Immature natural killer cell (primary cell): Measurements from ENCODE around the gene KLK3. TPM values are rescaled to one million over a fixed set of nuclear protein-coding genes. Genes with fewer than 3 reads are reported as not detected.
A peak's percentile ranks its signal among the peaks of the same experiment; 100 is the strongest.

Source experiments
- DNase-seq, 3 donors: peaks; one replicate each; pipeline ENCODE4 v3.0.0; 2022; ENCODE audit warnings: mixed read lengths in 1 of 3
- H3K27ac Mint-ChIP-seq, 6 donors: one replicate each; pipeline ENCODE4 v1.8.0; 2020; ENCODE audit warnings: mixed read lengths in 6 of 6, mild to moderate bottlenecking in 5 of 6, inconsistent platforms in 4 of 6, moderate library complexity in 3 of 6
- H3K27me3 Mint-ChIP-seq, 3 donors: one replicate each; pipeline ENCODE4 v1.8.0; 2020 to 2021; ENCODE audit warnings: low read depth in 3 of 3, mild to moderate bottlenecking in 3 of 3, mixed read lengths in 3 of 3, moderate library complexity in 3 of 3, inconsistent platforms in 1 of 3
- H3K36me3 Mint-ChIP-seq, 3 donors: one replicate each; pipeline ENCODE4 v1.8.0; 2020; ENCODE audit warnings: mixed read lengths in 3 of 3, inconsistent platforms in 2 of 3, mild to moderate bottlenecking in 2 of 3
- H3K4me1 Mint-ChIP-seq, 2 donors: one replicate each; pipeline ENCODE4 v1.8.0; 2020; ENCODE audit warnings: inconsistent platforms in 2 of 2, mild to moderate bottlenecking in 2 of 2, mixed read lengths in 2 of 2, moderate library complexity in 1 of 2
- H3K4me3 Mint-ChIP-seq, 5 donors: one replicate each; pipeline ENCODE4 v1.8.0; 2020; ENCODE audit warnings: mild to moderate bottlenecking in 5 of 5, mixed read lengths in 5 of 5, inconsistent platforms in 3 of 5, moderate library complexity in 3 of 5
- H3K9me3 Mint-ChIP-seq, 6 donors: one replicate each; pipeline ENCODE4 v1.8.0; 2020; ENCODE audit warnings: mild to moderate bottlenecking in 6 of 6, mixed read lengths in 6 of 6, inconsistent platforms in 4 of 6, moderate library complexity in 3 of 6
- polyA plus RNA-seq, 3 donors: library from polyadenylated mRNA; unstranded; fragments of 300-500 nt; fragmentation: Illumina TruSeq; gene quantifications; one replicate each; pipeline ENCODE4 v1.2.3, GENCODE V29; 2021

Gene KLK3
- polyA plus RNA-seq, 3 donors from 2014 or later, result not detected

DNA sequence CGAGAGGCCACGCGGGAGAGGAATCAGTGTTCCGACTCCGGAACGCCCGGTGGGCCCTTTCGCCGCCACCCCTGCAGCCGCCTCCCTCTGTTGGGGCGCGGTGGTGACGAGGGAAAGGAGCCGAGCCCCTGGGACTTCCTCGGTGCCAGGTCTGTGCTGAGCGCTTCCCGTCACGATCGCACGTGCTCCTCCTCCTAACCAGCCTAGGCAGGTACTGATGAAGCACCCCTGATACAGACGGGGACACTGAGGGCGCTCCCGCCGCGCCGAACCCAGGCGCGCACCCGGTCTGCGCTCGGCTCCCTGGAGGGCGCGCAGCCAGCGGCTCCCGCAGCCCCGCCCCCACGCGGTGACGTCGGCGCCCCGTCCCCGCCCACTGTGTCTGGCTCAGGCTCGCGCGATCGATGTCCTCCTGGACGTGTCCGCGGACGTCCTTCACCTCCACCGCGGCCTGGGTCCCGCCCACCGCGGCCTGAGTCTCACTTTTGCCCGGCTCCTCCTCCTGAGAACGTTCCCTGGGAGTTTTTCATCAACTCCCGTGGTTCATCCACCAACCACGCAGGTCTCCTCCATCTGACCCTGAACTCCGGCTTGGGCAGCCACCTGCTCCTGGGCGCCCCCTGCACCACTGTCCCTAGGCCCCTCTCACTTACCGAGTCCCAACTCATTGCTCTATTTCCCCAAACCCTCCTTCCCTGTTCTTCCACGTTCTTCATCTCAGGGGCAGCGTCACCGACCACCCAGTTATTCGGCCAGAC lies 18.8 kb upstream of the KLK3 start:
- Mint-ChIP-seq H3K27ac (peak overlapping the region in 3 of 6 donors; percentile 24 to 78 (median 66)), H3K4me1 (peaks cover 13% of the 10 kb centered on the region in 2 donors), H3K9me3 (no peaks in the 10 kb centered on the region), H3K27me3 (peaks cover 4 to 14% (median 10%) of the 10 kb centered on the region in 3 donors), H3K4me3 (peak overlapping the region; percentile 86 to 94 (median 89)), H3K36me3 (no peaks in the 10 kb centered on the region)
- peak; percentile 67 to 68 (median 67) for DNase-seq

- Mint-ChIP-seq H3K36me3 (no peaks in the 10 kb centered on the region), H3K9me3 (peaks cover 0 to 2% (median 0%) of the 10 kb centered on the region in 6 donors), H3K4me1 (peaks cover 13% of the 10 kb centered on the region in 2 donors), H3K27me3 (peaks cover 4 to 14% (median 10%) of the 10 kb centered on the region in 3 donors), H3K27ac (peak overlapping the region in 3 of 6 donors; percentile 24 to 78 (median 66)), H3K4me3 (peak overlapping the region; percentile 86 to 94 (median 89))
- DNase-seq, result no peak
Observed at GRCh38 chr19:50836543-50837195, 18.0 kb upstream of the KLK3 start.

DNA sequence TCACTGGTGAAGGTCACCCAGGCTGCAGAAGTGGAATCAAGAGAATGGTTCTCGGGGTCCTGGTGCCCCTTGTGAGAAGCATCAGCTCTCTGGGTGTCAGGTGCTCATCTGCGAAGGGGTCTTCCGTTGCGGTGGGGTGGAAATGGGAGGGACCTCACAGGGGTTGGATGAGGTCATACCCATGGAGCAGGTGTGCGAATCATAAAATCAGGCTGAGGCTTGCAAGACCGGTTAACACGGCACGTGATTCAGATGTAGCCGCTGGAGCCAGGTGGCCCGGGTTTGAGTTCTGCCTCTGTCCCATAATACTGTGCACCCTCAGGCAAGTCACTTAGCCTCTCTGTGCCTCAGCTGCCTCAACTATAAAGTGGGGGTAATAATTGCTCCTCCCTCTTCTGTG lies 17.4 kb upstream of the KLK3 start:
- Mint-ChIP-seq H3K4me3 (peak overlapping the region; percentile 1 to 94 (median 87)), H3K9me3 (peaks cover 0 to 2% (median 0%) of the 10 kb centered on the region in 6 donors), H3K27me3 (peaks cover 4 to 10% (median 10%) of the 10 kb centered on the region in 3 donors), H3K4me1 (peaks cover 13% of the 10 kb centered on the region in 2 donors), H3K36me3 (no peaks in the 10 kb centered on the region), H3K27ac (peak overlapping the region in 2 of 6 donors; percentile 18 to 31)
- no peak for DNase-seq

- Mint-ChIP-seq H3K36me3 (peaks cover 0 to under 1% (median 0%) of the 10 kb centered on the region in 3 donors), H3K4me3 (peak overlapping the region in 1 of 5 donors; percentile 38)
- DNase-seq, result no peak
Observed at GRCh38 chr19:50838239-50838638, 16.5 kb upstream of the KLK3 start.

GRCh38 chr19:50839712-50840655 lies 14.7 kb upstream of the KLK3 start:
- Mint-ChIP-seq H3K27me3 (peaks cover 4 to 12% (median 8%) of the 10 kb centered on the region in 3 donors), H3K27ac (no peak overlapping the region)

More at GRCh38 chr19:50838239-50838638, 16.5 kb upstream of the KLK3 start:
- peaks cover 0 to 4% (median under 1%) of the 10 kb centered on the region in 6 donors for H3K9me3 Mint-ChIP-seq
- peaks cover 13% of the 10 kb centered on the region in 2 donors for H3K4me1 Mint-ChIP-seq
- peak overlapping the region in 1 of 6 donors; percentile 70 for H3K27ac Mint-ChIP-seq
- H3K27me3 Mint-ChIP-seq, result peaks cover 3 to 12% (median 4%) of the 10 kb centered on the region in 3 donors

GRCh38 chr19:50842130-50842529 lies 12.6 kb upstream of the KLK3 start:
- DNase-seq, result no peak
- H3K4me1 Mint-ChIP-seq, result peaks cover 0 to 2% of the 10 kb centered on the region in 2 donors
- H3K4me3 Mint-ChIP-seq, result no peak overlapping the region
- H3K27me3 Mint-ChIP-seq, result peaks cover 3 to 6% (median 4%) of the 10 kb centered on the region in 3 donors
- H3K27ac Mint-ChIP-seq, result no peak overlapping the region
- H3K36me3 Mint-ChIP-seq, result peaks cover 0 to 7% (median 0%) of the 10 kb centered on the region in 3 donors
- peaks cover 0 to 10% (median 3%) of the 10 kb centered on the region in 6 donors for H3K9me3 Mint-ChIP-seq

More at GRCh38 chr19:50839712-50840655, 14.7 kb upstream of the KLK3 start:
- Mint-ChIP-seq H3K4me1 (peaks cover 12 to 13% of the 10 kb centered on the region in 2 donors), H3K9me3 (peaks cover 0 to 10% (median 3%) of the 10 kb centered on the region in 6 donors), H3K36me3 (peaks cover 0 to 7% (median 0%) of the 10 kb centered on the region in 3 donors), H3K4me3 (no peak overlapping the region)
- no peak for DNase-seq

DNA sequence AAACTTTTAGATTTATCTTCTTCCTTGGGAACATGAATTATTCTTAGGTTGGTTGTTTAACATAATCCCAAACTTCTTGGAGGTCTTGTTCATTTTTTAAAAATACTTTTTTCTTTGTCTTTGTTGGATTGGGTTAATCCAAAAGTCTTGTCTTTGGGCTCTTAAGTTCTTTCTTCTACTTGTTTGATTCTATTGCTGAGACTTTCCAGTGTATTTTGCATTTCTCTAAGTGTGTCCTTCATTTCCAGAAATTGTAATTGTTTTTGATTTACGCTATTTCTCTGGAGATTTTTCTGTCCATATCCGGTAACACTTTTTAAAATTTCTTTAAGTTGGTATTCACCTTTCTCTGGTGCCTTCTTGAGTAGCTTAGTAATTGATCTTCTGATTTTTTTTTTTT lies 11.5 kb upstream of the KLK3 start:
- H3K4me1 Mint-ChIP-seq, result no peaks in the 10 kb centered on the region
- peaks cover 0 to 7% (median 0%) of the 10 kb centered on the region in 3 donors for H3K36me3 Mint-ChIP-seq
- peaks cover 0 to 10% (median 3%) of the 10 kb centered on the region in 6 donors for H3K9me3 Mint-ChIP-seq
- H3K27ac Mint-ChIP-seq, result no peak overlapping the region
- no peak overlapping the region for H3K4me3 Mint-ChIP-seq
- H3K27me3 Mint-ChIP-seq, result peaks cover 2 to 6% (median 2%) of the 10 kb centered on the region in 3 donors
- no peak for DNase-seq

DNA sequence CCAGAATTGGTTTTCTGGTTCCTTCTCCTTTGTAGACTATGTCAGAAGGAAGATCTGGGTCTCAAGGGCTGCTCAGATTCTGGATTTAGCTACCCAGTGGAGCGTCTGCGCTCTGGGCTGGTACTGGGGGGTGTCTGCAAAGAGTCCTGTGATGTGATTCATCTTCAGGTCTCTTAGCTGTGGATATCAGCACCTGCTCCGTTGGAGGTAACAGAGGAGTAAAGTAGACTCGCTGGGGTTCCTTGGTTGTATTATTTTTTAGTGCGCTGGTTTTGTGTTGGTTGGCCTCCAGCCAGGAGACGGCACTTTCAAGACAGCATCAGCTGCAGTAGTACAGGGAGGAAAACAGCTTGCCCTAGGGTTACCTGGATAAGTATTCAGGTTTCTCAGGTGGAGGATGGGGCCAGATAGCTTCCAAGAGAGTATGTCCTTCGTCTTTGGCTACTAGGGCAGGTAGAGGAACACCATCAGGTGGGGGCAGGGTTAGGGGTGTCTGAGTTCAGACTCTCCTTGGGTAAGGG lies 11.0 kb upstream of the KLK3 start:
- peaks cover 0 to 7% (median 0%) of the 10 kb centered on the region in 3 donors for H3K36me3 Mint-ChIP-seq
- peaks cover 0 to 10% (median 3%) of the 10 kb centered on the region in 6 donors for H3K9me3 Mint-ChIP-seq
- DNase-seq, result no peak
- H3K27ac Mint-ChIP-seq, result no peak overlapping the region
- no peaks in the 10 kb centered on the region for H3K4me1 Mint-ChIP-seq
- peaks cover 1 to 6% (median 2%) of the 10 kb centered on the region in 3 donors for H3K27me3 Mint-ChIP-seq
- H3K4me3 Mint-ChIP-seq, result no peak overlapping the region

DNA sequence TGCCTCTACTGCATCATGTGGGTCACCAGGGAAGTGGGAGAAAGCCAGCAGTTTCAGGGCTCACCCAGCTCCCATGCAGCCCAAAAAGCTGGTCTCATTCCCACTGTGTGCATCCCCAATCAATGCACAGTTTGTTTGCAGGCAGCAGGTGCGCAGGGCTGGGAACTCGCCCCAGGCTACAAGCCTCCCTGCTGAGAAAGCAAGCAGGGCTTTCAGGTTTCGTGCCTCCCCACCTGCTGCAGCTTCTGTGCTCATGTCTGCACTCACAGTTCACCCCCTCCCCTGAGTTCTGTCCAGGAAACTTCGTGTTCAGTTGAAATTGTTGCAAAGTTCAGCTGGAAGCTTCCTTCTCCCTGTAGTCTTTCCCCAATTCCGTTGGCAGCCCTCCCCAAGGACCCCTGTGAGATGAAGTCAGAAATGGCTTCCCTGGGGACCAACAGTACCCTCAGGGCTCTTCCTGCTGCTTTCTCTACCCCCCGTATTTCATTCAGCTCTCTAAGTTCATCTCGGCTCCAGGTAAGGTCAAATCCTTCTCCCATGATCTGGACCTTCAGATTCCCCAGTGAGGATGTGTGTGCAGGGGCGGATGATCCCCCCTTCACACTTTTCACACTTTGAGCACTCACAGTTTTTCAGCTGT lies 10.3 kb upstream of the KLK3 start:
- Mint-ChIP-seq H3K36me3 (peaks cover 0 to 7% (median 0%) of the 10 kb centered on the region in 3 donors), H3K9me3 (peaks cover 0 to 10% (median 3%) of the 10 kb centered on the region in 6 donors), H3K4me3 (no peak overlapping the region), H3K27me3 (peaks cover 1 to 6% (median 2%) of the 10 kb centered on the region in 3 donors), H3K27ac (no peak overlapping the region), H3K4me1 (no peaks in the 10 kb centered on the region)
- DNase-seq, result no peak

DNA sequence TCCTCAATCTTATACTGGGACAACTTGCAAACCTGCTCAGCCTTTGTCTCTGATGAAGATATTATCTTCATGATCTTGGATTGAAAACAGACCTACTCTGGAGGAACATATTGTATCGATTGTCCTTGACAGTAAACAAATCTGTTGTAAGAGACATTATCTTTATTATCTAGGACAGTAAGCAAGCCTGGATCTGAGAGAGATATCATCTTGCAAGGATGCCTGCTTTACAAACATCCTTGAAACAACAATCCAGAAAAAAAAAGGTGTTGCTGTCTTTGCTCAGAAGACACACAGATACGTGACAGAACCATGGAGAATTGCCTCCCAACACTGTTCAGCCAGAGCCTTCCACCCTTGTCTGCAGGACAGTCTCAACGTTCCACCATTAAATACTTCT lies 4.0 kb upstream of the KLK3 start:
- Mint-ChIP-seq H3K27me3 (peaks cover 3 to 6% (median 5%) of the 10 kb centered on the region in 3 donors), H3K27ac (no peak overlapping the region), H3K36me3 (no peaks in the 10 kb centered on the region), H3K9me3 (no peaks in the 10 kb centered on the region), H3K4me3 (no peak overlapping the region), H3K4me1 (no peaks in the 10 kb centered on the region)
- DNase-seq, result no peak

DNA sequence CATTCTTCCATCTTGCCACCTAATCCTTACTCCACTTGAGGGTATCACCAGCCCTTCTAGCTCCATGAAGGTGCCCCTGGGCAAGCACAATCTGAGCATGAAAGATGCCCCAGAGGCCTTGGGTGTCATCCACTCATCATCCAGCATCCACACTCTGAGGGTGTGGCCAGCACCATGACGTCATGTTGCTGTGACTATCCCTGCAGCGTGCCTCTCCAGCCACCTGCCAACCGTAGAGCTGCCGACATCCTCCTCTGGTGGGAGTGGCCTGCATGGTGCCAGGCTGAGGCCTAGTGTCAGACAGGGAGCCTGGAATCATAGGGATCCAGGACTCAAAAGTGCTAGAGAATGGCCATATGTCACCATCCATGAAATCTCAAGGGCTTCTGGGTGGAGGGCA lies 3.1 kb upstream of the KLK3 start:
- no peaks in the 10 kb centered on the region for H3K9me3 Mint-ChIP-seq
- no peak overlapping the region for H3K27ac Mint-ChIP-seq
- H3K27me3 Mint-ChIP-seq, result peaks cover 6% of the 10 kb centered on the region in 3 donors
- no peak overlapping the region for H3K4me3 Mint-ChIP-seq
- DNase-seq, result no peak
- H3K36me3 Mint-ChIP-seq, result no peaks in the 10 kb centered on the region
- H3K4me1 Mint-ChIP-seq, result no peaks in the 10 kb centered on the region

- Mint-ChIP-seq H3K27ac (no peak overlapping the region), H3K36me3 (peaks cover 0 to 4% (median 0%) of the 10 kb centered on the region in 3 donors), H3K4me1 (no peaks in the 10 kb centered on the region), H3K27me3 (peaks cover 7 to 17% (median 8%) of the 10 kb centered on the region in 3 donors), H3K9me3 (no peaks in the 10 kb centered on the region), H3K4me3 (no peak overlapping the region)
- DNase-seq, result no peak
Observed at GRCh38 chr19:50857366-50857765, 2.7 kb downstream of the KLK3 start.
